GM12878 (cell line): ENCODE results near the gene TMEM86A. TPM values are rescaled to one million over a fixed set of nuclear protein-coding genes. Genes with fewer than 3 reads are reported as not detected.

Experiments used
- ATAC-seq: fragments of 200-7000 bp; cut with Tn5 transposase; 3 replicates; pipeline ENCODE4 v1.9.1; 2020; ENCODE audit warnings: mild to moderate bottlenecking, moderate library complexity
- BruUV-seq: library from RNA; stranded (reverse); fragments of 400-500 nt; replicated peaks from 2 replicates; lab custom pipeline; 2021; lab: Mats Ljungman, UMichigan
- CTCF ChIA-PET: fragments of 300-600 bp; sonication (Branson Sonifier 250); formaldehyde crosslinking; extraction: SDS; loops from one replicate; lab custom pipeline; 2021; ENCODE audit warnings: inconsistent platforms; lab: Yijun Ruan, JAX
- POLR2A ChIA-PET: fragments of 350-600 bp; formaldehyde crosslinking; extraction: SDS; loops from one replicate; lab custom pipeline; 2021; ENCODE audit warnings: inconsistent platforms; lab: Charles Lee
- RAD21 ChIA-PET: fragments of 300-600 bp; sonication (Branson Sonifier 250); formaldehyde crosslinking; loops from one replicate; lab custom pipeline; 2023; ENCODE audit warnings: antibody characterized with exemption; ENCODE audit not compliant: unreplicated experiment; lab: Charles Lee
- SMC1A ChIA-PET: fragments of 300-600 bp; sonication (Branson Sonifier 250); formaldehyde crosslinking; loops from one replicate; lab custom pipeline; 2023; ENCODE audit not compliant: unreplicated experiment, uncharacterized antibody; lab: Charles Lee
- DNase-seq: peaks from one replicate; pipeline ENCODE4 v3.0.0-alpha.2; 2011; ENCODE audit warnings: low read depth, low spot score
- FAIRE-seq: peaks from 3 replicates; lab custom pipeline; 2011; peaks lifted over from hg19 to GRCh38; lab: Jason Lieb, UNC
- H2AFZ ChIP-seq: 2 replicates; pipeline ENCODE4 v1.6.0; 2011; ENCODE audit warnings: low read depth, low read length, control low read depth; ENCODE audit not compliant: control insufficient read depth
- H3K27ac ChIP-seq: 2 replicates; pipeline ENCODE4 v1.5.1; 2011; ENCODE audit warnings: control low read depth; ENCODE audit not compliant: control insufficient read depth, insufficient read depth
- H3K27me3 ChIP-seq, 2 experiments: replicated peaks in 1 of 2; 2 replicates each; pipeline versions ENCODE4 v1.6.0 to v1.6.1; 2011; ENCODE audit warnings: low read length in 1 of 2; ENCODE audit not compliant: control insufficient read depth in 2 of 2, insufficient read depth in 2 of 2
- H3K36me3 ChIP-seq, 2 experiments: 2 replicates each; pipeline ENCODE4 v1.5.1; 2011; ENCODE audit warnings: low read length in 1 of 2; ENCODE audit not compliant: control insufficient read depth in 2 of 2, insufficient read depth in 2 of 2
- H3K4me1 ChIP-seq: 2 replicates; pipeline ENCODE4 v1.6.1; 2011; ENCODE audit warnings: mild to moderate bottlenecking, low read length, moderate library complexity, mixed read lengths; ENCODE audit not compliant: control insufficient read depth, insufficient read depth
- H3K4me2 ChIP-seq: 2 replicates; pipeline ENCODE4 v1.6.0; 2011; ENCODE audit warnings: control low read depth; ENCODE audit not compliant: control insufficient read depth, insufficient read depth
- H3K4me3 ChIP-seq: fragments of 200-600 bp; sonication (generic); 2 replicates; pipeline ENCODE4 v1.5.1; 2016
- H3K79me2 ChIP-seq: 2 replicates; pipeline ENCODE4 v1.6.0; 2011; ENCODE audit warnings: low read length; ENCODE audit not compliant: control insufficient read depth, insufficient read depth
- H3K9ac ChIP-seq: 2 replicates; pipeline ENCODE4 v1.8.0; 2011; ENCODE audit warnings: low read length, control low read depth, mixed read lengths; ENCODE audit not compliant: control insufficient read depth, insufficient read depth
- H3K9me3 ChIP-seq: replicated peaks from 3 replicates; pipeline ENCODE4 v1.5.1; 2011; ENCODE audit warnings: mild to moderate bottlenecking, low read length; ENCODE audit not compliant: control insufficient read depth, insufficient read depth
- H4K20me1 ChIP-seq: 2 replicates; pipeline ENCODE4 v1.6.0; 2011; ENCODE audit not compliant: control insufficient read depth, insufficient read depth
- SPI1 ChIP-seq: IDR thresholded peaks from 2 replicates; pipeline ENCODE4 v1.6.1; 2011; ENCODE audit warnings: low read depth, mild to moderate bottlenecking, low read length, moderate library complexity, borderline replicate concordance; ENCODE audit not compliant: insufficient read depth
- TAF1 ChIP-seq: IDR thresholded peaks from 2 replicates; pipeline ENCODE4 v1.6.1; 2011; ENCODE audit warnings: mild to moderate bottlenecking, low read depth, low read length, borderline replicate concordance
- WGBS: methylation state at CpG from one replicate; pipeline ENCODE4 v1.1.6; 2016; ENCODE audit warnings: low lambda C conversion rate; ENCODE audit not compliant: insufficient replicate concordance, insufficient coverage; ENCODE audit errors: missing lambda C conversion rate; 5-methylcytosine and 5-hydroxymethylcytosine counted together
- in situ Hi-C: fragments of 300-500 bp; cut with MboI; formaldehyde crosslinking; loops from 9 replicates; pipeline ENCODE4 v1.14.3; 2018; ENCODE audit warnings: mixed read lengths
- intact Hi-C: fragments of 100-400 bp; cut with micrococcal nuclease; formaldehyde crosslinking; loops from one replicate; pipeline ENCODE4 v1.14.2; 2022; ENCODE audit not compliant: unreplicated experiment
- polyA plus RNA-seq, 11 experiments: library from polyadenylated mRNA; depleted of rRNA in 4 of 11; unstranded in 6 of 11; stranded (reverse) in 5 of 11; fragments of >200 nt; fragmentation: Nextera tagmentation in 4 of 11; fragmentation: Illumina TruSeq in 1 of 11; extraction: Ambion mirVana in 4 of 11; extraction: Trizol in 1 of 11; gene quantifications; 1 replicate in 1 of 11; 2 replicates in 10 of 11; pipeline versions ENCODE4 v1.2.1 to v1.2.3, GENCODE V29; 2011 to 2016; ENCODE audit warnings: inconsistent platforms in 2 of 11, missing spikeins in 2 of 11, low read depth in 1 of 11
- total RNA-seq, 4 experiments: library from RNA; depleted of rRNA in 3 of 4; stranded (reverse); fragments of >200 nt in 3 of 4; fragmentation: Illumina TruSeq in 1 of 4; extraction: Trizol in 1 of 4; gene quantifications; 2 replicates each; pipeline versions ENCODE4 v1.2.1 to v1.2.3, GENCODE V29; 2013 to 2021
- TF ChIP-seq, protein P1 (sequence below): IDR thresholded peaks from 2 replicates; pipeline ENCODE4 v1.6.1; 2011; ENCODE audit warnings: mild to moderate bottlenecking, low read depth, low read length, moderate library complexity; ENCODE audit not compliant: insufficient replicate concordance
- TF ChIP-seq, protein P2 (sequence below): fragments of 450-650 bp; formaldehyde crosslinking; IDR thresholded peaks from 2 replicates; pipeline ENCODE4 v1.4.0; 2022; ENCODE audit warnings: mild to moderate bottlenecking, moderate library complexity

TMEM86A gene
- total and polyA plus RNA-seq, 10 of the 15 experiments (the other 5 are each of a cell fraction or from before 2014, with no cell fraction given): 0.01 to 0.11 (median 0.06) TPM; not detected in 7

DNA sequence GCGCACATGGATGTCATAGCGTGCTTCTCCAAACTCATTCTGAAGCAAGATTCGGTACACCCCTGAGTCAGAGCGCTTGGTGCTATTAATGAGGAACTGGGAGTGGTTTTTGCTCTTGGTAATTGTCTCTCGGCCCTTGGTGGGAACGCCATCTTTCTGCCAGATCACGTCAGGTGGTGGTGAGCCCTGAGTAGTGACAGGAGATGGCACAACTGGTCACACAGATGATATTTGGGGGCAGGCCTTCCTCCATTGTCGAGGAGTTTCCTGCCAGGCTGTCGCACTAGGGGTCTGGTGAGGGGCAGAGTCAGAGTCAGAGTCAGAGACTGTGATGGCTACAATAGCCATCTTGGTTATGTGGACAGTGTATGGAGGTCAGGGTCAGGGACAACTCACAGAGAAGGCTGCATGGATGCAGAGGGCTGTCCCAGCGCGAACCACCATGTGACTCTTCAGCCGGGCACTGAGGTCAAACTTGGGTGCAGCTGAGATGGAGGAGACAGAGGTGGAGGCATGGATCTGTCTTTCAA lies 9.3 kb downstream of the TMEM86A start:
- H2AFZ ChIP-seq: no peak overlapping the region
- no peak overlapping the region for H3K4me2 ChIP-seq
- ChIA-PET SMC1A (interaction anchor here (0.7 to 1.2 kb wide), 4 partner anchors 28 to 75 kb away, joined by 3 to 4 read pairs (median 4); no protein-coding TSS in a partner anchor), CTCF (interaction anchor here (1.1 to 2.0 kb wide), 2 partner anchors 14 to 57 kb away, joined by 6 to 7 read pairs; no protein-coding TSS in a partner anchor), POLR2A (interaction anchor here (1.2 kb wide), 1 partner anchor 11 kb away, joined by 3 read pairs; no protein-coding TSS in a partner anchor), RAD21 (interaction anchor here (1.1 to 1.6 kb wide), 2 partner anchors 14 to 23 kb away, joined by 4 to 5 read pairs; no protein-coding TSS in a partner anchor)
- FAIRE-seq (no peak), ATAC-seq (no peak), DNase-seq (no peak)
- H3K4me1 ChIP-seq: 0 out of 2 replicates have a peak, but pooled peaks cover 3% of the 10 kb centered on the region
- no peaks in the 10 kb centered on the region for H3K79me2 ChIP-seq
- TF ChIP-seq SPI1 (peak; percentile 36; the same call in 1 of the 2 replicates), TAF1 (no peak)
- TF ChIP-seq, protein P1, sequence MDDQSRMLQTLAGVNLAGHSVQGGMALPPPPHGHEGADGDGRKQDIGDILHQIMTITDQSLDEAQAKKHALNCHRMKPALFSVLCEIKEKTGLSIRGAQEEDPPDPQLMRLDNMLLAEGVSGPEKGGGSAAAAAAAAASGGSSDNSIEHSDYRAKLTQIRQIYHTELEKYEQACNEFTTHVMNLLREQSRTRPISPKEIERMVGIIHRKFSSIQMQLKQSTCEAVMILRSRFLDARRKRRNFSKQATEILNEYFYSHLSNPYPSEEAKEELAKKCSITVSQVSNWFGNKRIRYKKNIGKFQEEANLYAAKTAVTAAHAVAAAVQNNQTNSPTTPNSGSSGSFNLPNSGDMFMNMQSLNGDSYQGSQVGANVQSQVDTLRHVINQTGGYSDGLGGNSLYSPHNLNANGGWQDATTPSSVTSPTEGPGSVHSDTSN: no peak
- TF ChIP-seq, protein P2, sequence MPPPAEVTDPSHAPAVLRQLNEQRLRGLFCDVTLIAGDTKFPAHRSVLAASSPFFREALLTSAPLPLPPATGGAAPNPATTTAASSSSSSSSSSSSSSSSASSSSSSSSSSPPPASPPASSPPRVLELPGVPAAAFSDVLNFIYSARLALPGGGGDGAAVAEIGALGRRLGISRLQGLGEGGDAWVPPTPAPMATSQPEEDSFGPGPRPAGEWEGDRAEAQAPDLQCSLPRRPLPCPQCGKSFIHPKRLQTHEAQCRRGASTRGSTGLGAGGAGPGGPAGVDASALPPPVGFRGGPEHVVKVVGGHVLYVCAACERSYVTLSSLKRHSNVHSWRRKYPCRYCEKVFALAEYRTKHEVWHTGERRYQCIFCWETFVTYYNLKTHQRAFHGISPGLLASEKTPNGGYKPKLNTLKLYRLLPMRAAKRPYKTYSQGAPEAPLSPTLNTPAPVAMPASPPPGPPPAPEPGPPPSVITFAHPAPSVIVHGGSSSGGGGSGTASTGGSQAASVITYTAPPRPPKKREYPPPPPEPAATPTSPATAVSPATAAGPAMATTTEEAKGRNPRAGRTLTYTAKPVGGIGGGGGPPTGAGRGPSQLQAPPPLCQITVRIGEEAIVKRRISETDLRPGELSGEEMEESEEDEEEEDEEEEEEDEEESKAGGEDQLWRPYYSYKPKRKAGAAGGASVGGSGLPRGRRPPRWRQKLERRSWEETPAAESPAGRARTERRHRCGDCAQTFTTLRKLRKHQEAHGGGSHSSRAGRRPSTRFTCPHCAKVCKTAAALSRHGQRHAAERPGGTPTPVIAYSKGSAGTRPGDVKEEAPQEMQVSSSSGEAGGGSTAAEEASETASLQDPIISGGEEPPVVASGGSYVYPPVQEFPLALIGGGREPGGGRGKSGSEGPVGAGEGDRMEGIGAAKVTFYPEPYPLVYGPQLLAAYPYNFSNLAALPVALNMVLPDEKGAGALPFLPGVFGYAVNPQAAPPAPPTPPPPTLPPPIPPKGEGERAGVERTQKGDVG (CRISPR knock-in tag): no peak
- no TSS peak for BruUV-seq
- H3K4me3 ChIP-seq: no peak overlapping the region
- peaks cover 6 to 10% of the 10 kb centered on the region in 2 experiments for H3K27me3 ChIP-seq
- intact Hi-C loops (no loop called here), in situ Hi-C loops (no loop called here)
- H3K9me3 ChIP-seq: no peaks in the 10 kb centered on the region; the same call in 2 of the 3 replicates
- 80% methylated on average over 12 of the region's 12 CpGs for WGBS
- no peaks in the 10 kb centered on the region for H4K20me1 ChIP-seq
- no peaks in the 10 kb centered on the region for H3K36me3 ChIP-seq
- no peak overlapping the region for H3K27ac ChIP-seq
- H3K9ac ChIP-seq: no peak overlapping the region
